ENCODE measurements around the gene NRG3.

Gene NRG3

GRCh38 chr10:83012866-83013265 lies 1137.9 kb downstream of the NRG3 start:
- TF ChIP-seq CTCF (IDR thresholded peaks at IDR 0.05; ENCODE audit: low read depth, low read length, missing control alignments), result no peak
- H3K27me3 ChIP-seq (replicated peaks), result no peaks in the 10 kb centered on the region
- peak; percentile 39 for DNase-seq
- no peak overlapping the region for H3K4me3 ChIP-seq (ENCODE audit: low read depth, low read length)
- no peaks in the 10 kb centered on the region for H3K36me3 ChIP-seq (replicated peaks)
- no peak overlapping the region for H3K27ac ChIP-seq
- in situ Hi-C loops (cut with HindIII; ENCODE audit: low pct_ligation_motif_present, low sequenced_read_pairs), result no loop called here

- TF ChIP-seq CTCF (IDR thresholded peaks at IDR 0.05; ENCODE audit: low read depth, low read length, missing control alignments), result no peak
These were observed 1142.3 kb downstream of the NRG3 start for GRCh38 chr10:83017076-83017867.

GRCh38 chr10:83023662-83024061 lies 1148.7 kb downstream of the NRG3 start:
- no peak overlapping the region for H3K27ac ChIP-seq
- H3K4me3 ChIP-seq (ENCODE audit: low read depth, low read length), result no peak overlapping the region
- in situ Hi-C loops (cut with HindIII; ENCODE audit: low pct_ligation_motif_present, low sequenced_read_pairs), result no loop called here
- no peaks in the 10 kb centered on the region for H3K27me3 ChIP-seq (replicated peaks)
- no peaks in the 10 kb centered on the region for H3K36me3 ChIP-seq (replicated peaks)
- TF ChIP-seq CTCF (IDR thresholded peaks at IDR 0.05; ENCODE audit: low read depth, low read length, missing control alignments), result no peak
- no peak for DNase-seq

More at GRCh38 chr10:83017076-83017867, 1142.3 kb downstream of the NRG3 start:
- no peaks in the 10 kb centered on the region for H3K27me3 ChIP-seq (replicated peaks)
- H3K27ac ChIP-seq, result no peak overlapping the region
- H3K4me3 ChIP-seq (ENCODE audit: low read depth, low read length), result no peak overlapping the region
- no peaks in the 10 kb centered on the region for H3K36me3 ChIP-seq (replicated peaks)
- no peak for DNase-seq
- in situ Hi-C loops (cut with HindIII; ENCODE audit: low pct_ligation_motif_present, low sequenced_read_pairs), result no loop called here

Data from brain microvascular endothelial cell (primary cell).